SK-N-SH (cell line): ENCODE measurements around the gene NBDY.

Experiments used
- EZH2phosphoT487 ChIP-seq: fragments of 200-600 bp; sonication (generic); IDR thresholded peaks from 2 replicates; pipeline ENCODE4 v1.6.1; 2017; ENCODE audit warnings: low read depth, mixed run types, mild to moderate bottlenecking, antibody characterized with exemption, moderate library complexity, borderline replicate concordance
- GABPA ChIP-seq: IDR thresholded peaks from 2 replicates; pipeline ENCODE4 v1.4.0; 2012; ENCODE audit warnings: low read depth, mild to moderate bottlenecking
- MXI1 ChIP-seq: IDR thresholded peaks from 2 replicates; pipeline ENCODE4 v1.6.1; 2012; ENCODE audit warnings: mild to moderate bottlenecking, low read depth, low read length, improper control_type of control experiment
- POLR2AphosphoS5 ChIP-seq: IDR thresholded peaks from 2 replicates; pipeline ENCODE4 v1.6.1; 2012; ENCODE audit warnings: low read depth, low read length
- RCOR1 ChIP-seq: fragments of 150-350 bp; IDR thresholded peaks from 2 replicates; pipeline ENCODE4 v1.6.1; 2017; ENCODE audit warnings: antibody characterized with exemption, low read length
- TF ChIP-seq, protein P1 (sequence below): fragments of 200-600 bp; sonication (generic); IDR thresholded peaks from 2 replicates; pipeline ENCODE4 v1.6.1; 2017; ENCODE audit warnings: antibody characterized with exemption, mild to moderate bottlenecking, moderate library complexity
- TF ChIP-seq, protein P2 (sequence below): IDR thresholded peaks from 2 replicates; pipeline ENCODE4 v1.4.0; 2012; ENCODE audit warnings: low read depth

DNA sequence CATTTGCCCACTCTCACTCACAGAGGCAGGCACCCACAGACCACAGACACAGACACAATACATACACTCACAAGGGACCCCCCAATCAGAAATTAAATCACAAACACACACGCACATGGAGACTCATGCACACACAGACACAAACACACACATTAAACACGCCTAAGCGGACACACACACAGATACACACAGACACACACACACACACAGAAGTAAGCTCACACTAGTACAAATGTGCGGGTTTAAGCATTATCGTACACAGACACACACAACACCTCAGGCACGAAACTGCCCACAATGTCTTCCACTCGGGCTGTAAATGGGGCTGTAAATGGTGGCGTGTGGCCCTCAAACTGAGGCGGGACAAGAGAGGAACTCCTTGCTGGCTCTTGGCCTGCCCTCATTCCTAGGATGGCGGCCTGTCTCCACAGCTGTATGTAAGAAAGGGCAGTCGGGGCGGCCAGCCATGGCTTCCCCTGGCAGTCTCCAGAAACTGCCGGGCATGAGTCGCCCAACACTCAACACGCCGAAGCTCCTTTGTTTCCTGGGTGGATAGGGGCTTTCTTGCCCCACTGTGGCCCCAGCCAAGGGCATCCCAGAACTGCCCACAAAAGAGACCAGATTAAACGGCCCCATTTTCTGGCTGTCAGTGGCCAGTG lies 53.9 kb downstream of the NBDY start:
- TF ChIP-seq, protein P1, sequence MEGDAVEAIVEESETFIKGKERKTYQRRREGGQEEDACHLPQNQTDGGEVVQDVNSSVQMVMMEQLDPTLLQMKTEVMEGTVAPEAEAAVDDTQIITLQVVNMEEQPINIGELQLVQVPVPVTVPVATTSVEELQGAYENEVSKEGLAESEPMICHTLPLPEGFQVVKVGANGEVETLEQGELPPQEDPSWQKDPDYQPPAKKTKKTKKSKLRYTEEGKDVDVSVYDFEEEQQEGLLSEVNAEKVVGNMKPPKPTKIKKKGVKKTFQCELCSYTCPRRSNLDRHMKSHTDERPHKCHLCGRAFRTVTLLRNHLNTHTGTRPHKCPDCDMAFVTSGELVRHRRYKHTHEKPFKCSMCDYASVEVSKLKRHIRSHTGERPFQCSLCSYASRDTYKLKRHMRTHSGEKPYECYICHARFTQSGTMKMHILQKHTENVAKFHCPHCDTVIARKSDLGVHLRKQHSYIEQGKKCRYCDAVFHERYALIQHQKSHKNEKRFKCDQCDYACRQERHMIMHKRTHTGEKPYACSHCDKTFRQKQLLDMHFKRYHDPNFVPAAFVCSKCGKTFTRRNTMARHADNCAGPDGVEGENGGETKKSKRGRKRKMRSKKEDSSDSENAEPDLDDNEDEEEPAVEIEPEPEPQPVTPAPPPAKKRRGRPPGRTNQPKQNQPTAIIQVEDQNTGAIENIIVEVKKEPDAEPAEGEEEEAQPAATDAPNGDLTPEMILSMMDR = no peak
- TF ChIP-seq GABPA (no peak), POLR2AphosphoS5 (no peak), MXI1 (no peak), RCOR1 (no peak), EZH2phosphoT487 (no peak)
- TF ChIP-seq, protein P2, sequence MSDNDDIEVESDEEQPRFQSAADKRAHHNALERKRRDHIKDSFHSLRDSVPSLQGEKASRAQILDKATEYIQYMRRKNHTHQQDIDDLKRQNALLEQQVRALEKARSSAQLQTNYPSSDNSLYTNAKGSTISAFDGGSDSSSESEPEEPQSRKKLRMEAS = no peak
